HL-60 (cell line): Measurements from ENCODE around the gene SOX9.

Experiments
- DNase-seq, 2 experiments: peaks; one replicate each; pipeline ENCODE4 v3.0.0-alpha.2; 2010 to 2020; ENCODE audit warnings: low read depth in 1 of 2, low spot score in 1 of 2
- H3K27ac ChIP-seq: fragments of 250-450 bp; sonication (Bioruptor Pico); replicated peaks from 2 replicates; pipeline ENCODE4 v1.5.1; 2020; ENCODE audit warnings: mild to moderate bottlenecking, moderate library complexity
- H3K27me3 ChIP-seq: fragments of 250-450 bp; sonication (Bioruptor Pico); 2 replicates; pipeline ENCODE4 v1.5.1; 2021; ENCODE audit warnings: mild to moderate bottlenecking, moderate library complexity; ENCODE audit not compliant: insufficient read depth, poor library complexity, severe bottlenecking
- H3K4me3 ChIP-seq: replicated peaks from 2 replicates; pipeline ENCODE4 v1.5.1; 2011; ENCODE audit warnings: mild to moderate bottlenecking, control low read depth, low read length; ENCODE audit not compliant: insufficient read depth
- CTCF ChIP-seq: IDR thresholded peaks from one replicate; pipeline ENCODE4 v1.5.1; 2011; ENCODE audit warnings: low read length, control low read depth, inconsistent platforms; ENCODE audit not compliant: insufficient read depth
- GABPA ChIP-seq: IDR thresholded peaks from 2 replicates; pipeline ENCODE4 v1.6.1; 2012; ENCODE audit warnings: low read depth
- POLR2AphosphoS5 ChIP-seq: IDR thresholded peaks from 2 replicates; pipeline ENCODE4 v1.6.1; 2012; ENCODE audit warnings: low read depth
- REST ChIP-seq: IDR thresholded peaks from 2 replicates; pipeline ENCODE4 v1.6.1; 2012; ENCODE audit warnings: low read depth; ENCODE audit not compliant: insufficient replicate concordance
- SPI1 ChIP-seq: IDR thresholded peaks from 2 replicates; pipeline ENCODE4 v1.6.1; 2012; ENCODE audit warnings: low read depth, mild to moderate bottlenecking, borderline replicate concordance

Gene SOX9

GRCh38 chr17:72125226-72125651 lies 4.4 kb downstream of the SOX9 start:
- H3K27me3 ChIP-seq, result peaks cover 31% of the 10 kb centered on the region
- no peak overlapping the region for H3K4me3 ChIP-seq
- no peak for TF ChIP-seq CTCF
- TF ChIP-seq SPI1, result no peak
- TF ChIP-seq POLR2AphosphoS5, result no peak
- no peak for TF ChIP-seq REST
- no peak for TF ChIP-seq GABPA
- no peak overlapping the region for H3K27ac ChIP-seq
- no peak for DNase-seq

- TF ChIP-seq POLR2AphosphoS5 (no peak), REST (no peak), GABPA (no peak), CTCF (no peak), SPI1 (no peak)
- no peak overlapping the region for H3K4me3 ChIP-seq
- peaks cover 29% of the 10 kb centered on the region for H3K27me3 ChIP-seq
- no peak for DNase-seq
- H3K27ac ChIP-seq, result no peak overlapping the region
These were observed 4.9 kb downstream of the SOX9 start for GRCh38 chr17:72125742-72126141.

- no peak overlapping the region for H3K27ac ChIP-seq
- peaks cover 18% of the 10 kb centered on the region for H3K27me3 ChIP-seq
- TF ChIP-seq SPI1 (no peak), CTCF (no peak), REST (no peak), POLR2AphosphoS5 (no peak), GABPA (no peak)
- no peak for DNase-seq
- H3K4me3 ChIP-seq, result no peak overlapping the region
These were observed 6.0 kb downstream of the SOX9 start for GRCh38 chr17:72126575-72127486.
